IPS-15b (cell line): ENCODE results near the gene DENND1A.

ENCODE experiments used
- H3K27me3 ChIP-seq: one replicate; pipeline ENCODE4 v1.6.1; 2013; ENCODE audit warnings: low read length; ENCODE audit not compliant: control insufficient read depth, insufficient read depth
- H3K36me3 ChIP-seq: one replicate; pipeline ENCODE4 v1.6.1; 2013; ENCODE audit warnings: low read length; ENCODE audit not compliant: control insufficient read depth, insufficient read depth
- H3K4me1 ChIP-seq: one replicate; pipeline ENCODE4 v1.6.1; 2013; ENCODE audit warnings: mild to moderate bottlenecking, low read length; ENCODE audit not compliant: control insufficient read depth, insufficient read depth
- H3K4me3 ChIP-seq: one replicate; pipeline ENCODE4 v1.5.1; 2013; ENCODE audit warnings: low read depth, low read length
- H3K9ac ChIP-seq: one replicate; pipeline ENCODE4 v1.6.1; 2013; ENCODE audit warnings: low read depth, mild to moderate bottlenecking, low read length
- H3K9me3 ChIP-seq: one replicate; pipeline ENCODE4 v1.6.1; 2013; ENCODE audit warnings: mild to moderate bottlenecking, low read length; ENCODE audit not compliant: control insufficient read depth, insufficient read depth

DENND1A gene

GRCh38 chr9:123353041-123353440, 576.9 kb downstream of the DENND1A start:
- Histone ChIP-seq H3K4me1 (peaks cover 15% of the 10 kb centered on the region), H3K9me3 (no peaks in the 10 kb centered on the region), H3K27me3 (no peaks in the 10 kb centered on the region), H3K9ac (no peak overlapping the region), H3K36me3 (no peaks in the 10 kb centered on the region), H3K4me3 (no peak overlapping the region)

- Histone ChIP-seq H3K4me3 (no peak overlapping the region), H3K9ac (no peak overlapping the region), H3K27me3 (no peaks in the 10 kb centered on the region), H3K9me3 (no peaks in the 10 kb centered on the region), H3K36me3 (no peaks in the 10 kb centered on the region), H3K4me1 (peaks cover 2% of the 10 kb centered on the region)
Observed at GRCh38 chr9:123350590-123351310, 579.2 kb downstream of the DENND1A start.

- H3K9ac ChIP-seq: no peak overlapping the region
- no peaks in the 10 kb centered on the region for H3K4me1 ChIP-seq
- H3K9me3 ChIP-seq: no peaks in the 10 kb centered on the region
- peak overlapping the region; percentile 37 for H3K4me3 ChIP-seq
- H3K36me3 ChIP-seq: no peaks in the 10 kb centered on the region
- H3K27me3 ChIP-seq: no peaks in the 10 kb centered on the region
Observed at GRCh38 chr9:123349691-123350480, 580.0 kb downstream of the DENND1A start.

- Histone ChIP-seq H3K9ac (no peak overlapping the region), H3K9me3 (no peaks in the 10 kb centered on the region), H3K27me3 (no peaks in the 10 kb centered on the region), H3K4me3 (no peak overlapping the region), H3K36me3 (no peaks in the 10 kb centered on the region), H3K4me1 (no peaks in the 10 kb centered on the region)
Observed at GRCh38 chr9:123349033-123349432, 580.9 kb downstream of the DENND1A start.

GRCh38 chr9:123348317-123348992, 581.5 kb downstream of the DENND1A start:
- Histone ChIP-seq H3K4me1 (no peaks in the 10 kb centered on the region), H3K27me3 (no peaks in the 10 kb centered on the region), H3K9ac (no peak overlapping the region), H3K9me3 (no peaks in the 10 kb centered on the region), H3K36me3 (no peaks in the 10 kb centered on the region), H3K4me3 (no peak overlapping the region)

GRCh38 chr9:123347289-123348060, 582.5 kb downstream of the DENND1A start:
- H3K4me3 ChIP-seq: no peak overlapping the region
- H3K9me3 ChIP-seq: no peaks in the 10 kb centered on the region
- no peaks in the 10 kb centered on the region for H3K27me3 ChIP-seq
- H3K4me1 ChIP-seq: no peaks in the 10 kb centered on the region
- no peaks in the 10 kb centered on the region for H3K36me3 ChIP-seq
- no peak overlapping the region for H3K9ac ChIP-seq

GRCh38 chr9:123346826-123347225, 583.1 kb downstream of the DENND1A start:
- Histone ChIP-seq H3K4me3 (no peak overlapping the region), H3K9ac (no peak overlapping the region), H3K4me1 (no peaks in the 10 kb centered on the region), H3K27me3 (no peaks in the 10 kb centered on the region), H3K9me3 (no peaks in the 10 kb centered on the region), H3K36me3 (no peaks in the 10 kb centered on the region)

GRCh38 chr9:123346026-123346425, 583.9 kb downstream of the DENND1A start:
- no peak overlapping the region for H3K4me3 ChIP-seq
- no peak overlapping the region for H3K9ac ChIP-seq
- no peaks in the 10 kb centered on the region for H3K36me3 ChIP-seq
- H3K4me1 ChIP-seq: no peaks in the 10 kb centered on the region
- no peaks in the 10 kb centered on the region for H3K27me3 ChIP-seq
- no peaks in the 10 kb centered on the region for H3K9me3 ChIP-seq

GRCh38 chr9:123345567-123345955, 584.4 kb downstream of the DENND1A start:
- Histone ChIP-seq H3K36me3 (no peaks in the 10 kb centered on the region), H3K4me3 (no peak overlapping the region), H3K27me3 (no peaks in the 10 kb centered on the region), H3K9ac (no peak overlapping the region), H3K4me1 (no peaks in the 10 kb centered on the region), H3K9me3 (no peaks in the 10 kb centered on the region)

GRCh38 chr9:123344192-123344949, 585.6 kb downstream of the DENND1A start:
- no peaks in the 10 kb centered on the region for H3K27me3 ChIP-seq
- no peaks in the 10 kb centered on the region for H3K9me3 ChIP-seq
- no peaks in the 10 kb centered on the region for H3K36me3 ChIP-seq
- H3K9ac ChIP-seq: no peak overlapping the region
- no peaks in the 10 kb centered on the region for H3K4me1 ChIP-seq
- H3K4me3 ChIP-seq: no peak overlapping the region
